ENCODE measurements around the gene NIT2.
A peak's percentile ranks its signal among the peaks of the same experiment; 100 is the strongest.
"Not testable (repeated sequence)": the region's sequence is repeated elsewhere in the genome, so short reads cannot be mapped to it uniquely, and the experiment has no call there.

NIT2 gene

DNA sequence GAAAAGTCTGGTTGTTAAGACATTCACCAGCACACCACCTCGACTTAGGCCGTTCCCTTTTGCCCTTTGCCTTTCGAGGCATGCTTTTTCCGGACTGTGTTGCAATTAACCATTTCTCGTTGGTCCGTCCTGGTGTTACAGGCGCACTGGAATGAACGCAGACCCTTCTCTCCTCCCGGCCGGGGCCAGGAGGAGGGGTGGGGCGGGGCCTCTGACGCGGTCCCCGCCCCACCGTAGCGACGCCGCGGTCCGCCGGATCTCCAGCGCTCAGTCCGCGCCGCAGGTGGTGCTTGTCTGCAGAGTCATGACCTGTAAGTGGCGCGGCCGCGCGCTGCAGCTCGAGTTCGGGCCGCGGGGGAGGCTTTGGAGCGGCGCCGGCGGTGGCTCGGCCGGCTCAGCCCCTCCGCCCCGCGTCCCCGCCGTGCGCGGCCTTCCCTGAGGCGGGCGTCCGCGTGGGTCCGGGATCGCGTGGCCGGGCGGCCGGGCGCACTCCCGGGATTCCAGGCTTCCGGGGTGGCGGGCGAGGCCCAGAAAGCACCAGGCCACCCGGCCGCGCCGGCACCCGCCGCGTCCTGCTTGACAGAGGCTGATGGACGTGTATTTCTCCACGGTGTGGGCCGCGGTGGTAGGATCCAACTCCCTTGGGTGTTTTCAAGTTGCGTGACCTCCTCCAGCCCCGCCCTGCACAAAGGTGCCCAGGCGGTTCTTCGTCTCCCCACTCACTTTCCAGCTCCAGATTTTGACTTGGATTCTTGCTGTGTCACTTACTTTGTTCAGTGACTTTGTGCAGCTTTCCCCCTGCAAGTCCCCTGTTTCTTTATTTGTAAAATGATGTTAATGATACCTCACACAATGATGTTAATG is at the start of gene NIT2:
Gene NIT2, plus strand, starts transcription at position 270 of the 864 bp plus-strand sequence. Its CDS starts 35 bp downstream, at position 305.
- peak; percentile 41 for DNase-seq

DNA sequence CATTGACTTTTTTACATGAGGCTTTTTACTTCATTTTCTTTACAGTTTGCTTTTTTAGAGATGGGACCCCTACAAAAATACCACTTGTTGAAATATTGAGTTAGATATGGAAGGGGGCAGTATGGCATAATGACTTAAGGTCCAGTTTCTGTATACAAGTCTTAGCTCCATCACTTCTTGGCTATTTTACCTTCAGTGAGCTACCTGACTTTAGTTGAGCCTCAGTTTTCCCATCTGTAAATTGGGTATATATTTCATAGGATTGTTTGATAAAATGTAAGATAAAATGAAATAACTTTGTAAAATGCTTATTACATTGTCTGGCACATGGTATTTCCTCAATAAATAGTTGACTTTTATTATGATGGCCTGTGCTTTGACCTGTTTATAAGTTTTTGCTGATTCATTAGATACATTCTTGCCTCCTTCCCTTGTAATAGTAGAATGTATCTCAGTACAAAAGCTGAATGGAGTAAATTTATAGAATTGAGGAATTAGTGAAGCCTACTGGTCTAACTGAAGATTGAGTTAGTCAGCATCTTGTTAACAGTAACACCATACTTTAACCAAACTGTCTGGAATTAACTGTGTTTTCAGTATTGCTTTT is 46.2 kb upstream of the NIT2 start:
- no peak for DNase-seq

DNA sequence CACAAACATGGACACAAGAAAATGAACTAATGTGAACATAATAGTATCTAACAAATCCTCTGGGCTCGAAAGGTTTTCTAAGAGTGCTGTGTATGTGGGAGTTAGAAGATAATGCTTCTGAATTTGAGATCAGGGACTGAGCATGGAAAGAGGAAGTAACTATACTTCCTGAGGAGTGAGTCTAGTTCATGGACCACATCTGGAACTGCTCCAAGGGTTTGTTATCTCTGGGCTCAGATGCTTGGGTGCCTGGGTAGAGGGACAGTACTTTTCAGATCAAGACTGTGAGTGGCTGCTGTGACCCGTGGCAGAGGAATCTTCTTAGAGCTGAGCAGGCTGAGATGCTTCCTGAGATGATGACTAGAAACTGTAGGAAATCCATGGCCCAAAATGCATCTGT is 45.2 kb upstream of the NIT2 start:
- no peak for DNase-seq

GRCh38 chr3:100295089-100295488 is 39.5 kb upstream of the NIT2 start:
- no peak for DNase-seq

DNA sequence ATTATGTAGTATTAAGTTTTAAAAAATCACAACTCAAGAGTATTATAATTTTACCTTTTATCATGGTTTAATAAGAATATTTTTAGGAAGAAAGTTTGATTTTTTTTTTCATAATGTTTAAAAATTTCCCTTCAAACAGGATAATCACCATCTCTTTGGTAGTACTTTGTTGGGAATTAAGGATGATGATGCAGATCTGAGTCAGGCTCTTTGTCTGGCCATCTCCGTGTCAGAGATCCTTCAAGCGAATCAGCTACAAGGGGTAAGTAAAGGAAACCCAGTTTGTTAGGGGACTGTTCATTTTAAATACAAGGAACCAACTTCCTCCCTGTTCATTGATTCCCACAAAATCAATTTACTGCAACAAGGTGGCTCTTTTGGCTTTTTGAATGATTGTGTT is 36.8 kb upstream of the NIT2 start:
- DNase-seq = no peak

GRCh38 chr3:100299016-100299415 is 35.5 kb upstream of the NIT2 start:
- no peak for DNase-seq

DNA sequence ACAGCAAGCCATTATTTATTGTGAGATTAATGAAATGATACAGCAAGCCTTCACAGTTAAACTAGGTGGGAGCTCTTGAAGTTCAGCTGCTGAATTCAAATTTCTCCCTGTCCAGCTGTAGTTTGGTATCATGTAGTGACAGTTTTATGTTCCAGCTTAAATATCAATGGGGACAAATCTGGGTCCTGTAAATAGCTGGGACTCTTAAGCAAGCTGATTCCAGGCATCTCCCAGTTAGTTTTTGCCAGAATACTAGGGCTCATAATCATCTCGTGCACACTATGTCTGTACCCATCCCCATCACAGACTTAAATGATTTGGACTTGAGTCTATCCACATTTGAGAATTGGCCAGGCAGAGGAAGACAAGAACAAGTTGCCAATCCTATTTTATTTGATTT is 27.9 kb upstream of the NIT2 start:
- no peak for DNase-seq

- DNase-seq = no peak
Observed at GRCh38 chr3:100310355-100310965, 24.1 kb upstream of the NIT2 start.

DNA sequence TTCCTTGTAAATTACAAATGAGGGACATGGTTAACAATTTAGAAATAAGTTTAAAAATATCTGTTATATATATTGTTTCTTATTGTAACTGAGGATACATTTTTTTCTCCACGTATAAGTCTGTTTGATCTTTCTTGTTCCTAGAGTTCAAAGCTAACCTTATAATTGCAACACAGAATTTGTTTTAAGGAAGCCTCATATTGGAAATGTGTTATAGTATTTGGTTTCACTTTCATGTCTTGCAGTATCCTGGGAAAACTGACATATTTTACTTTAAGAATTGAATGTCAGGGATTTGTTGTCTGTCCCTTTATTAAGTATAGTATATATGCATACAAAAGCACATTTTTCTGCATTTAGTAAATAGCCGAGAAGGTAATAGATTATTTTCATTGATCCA is 23.5 kb upstream of the NIT2 start:
- DNase-seq = no peak

- no peak for DNase-seq
Observed at GRCh38 chr3:100316641-100317069, 17.9 kb upstream of the NIT2 start.

GRCh38 chr3:100317912-100318311 is 16.6 kb upstream of the NIT2 start:
- no peak for DNase-seq

GRCh38 chr3:100319951-100320350 is 14.6 kb upstream of the NIT2 start:
- no peak for DNase-seq

- no peak for DNase-seq
Observed at GRCh38 chr3:100324044-100324443, 10.5 kb upstream of the NIT2 start.

GRCh38 chr3:100325827-100326226 is 8.7 kb upstream of the NIT2 start:
- DNase-seq = no peak

DNA sequence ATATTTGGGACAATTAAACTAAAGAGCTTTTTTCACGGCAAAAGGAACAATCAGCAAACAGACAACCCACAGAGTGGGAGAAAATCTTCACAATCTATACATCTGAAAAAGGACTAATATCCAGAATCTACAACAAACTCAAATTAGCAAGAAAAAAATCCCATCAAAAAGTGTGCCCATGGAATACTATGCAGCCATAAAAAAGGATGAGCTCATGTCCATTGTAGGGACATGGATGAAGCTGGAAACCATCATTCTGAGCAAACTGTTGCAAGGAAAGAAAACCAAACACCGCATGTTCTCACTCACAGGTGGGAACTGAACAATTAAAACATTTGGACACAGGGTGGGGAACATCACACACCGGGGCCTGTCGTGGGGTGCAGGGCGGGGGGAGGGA is 7.2 kb upstream of the NIT2 start:
- not testable (repeated sequence) for DNase-seq

- DNase-seq = peak; percentile 2
Observed at GRCh38 chr3:100329800-100330489, 4.6 kb upstream of the NIT2 start.

- DNase-seq = no peak
Observed at GRCh38 chr3:100330651-100331050, 3.9 kb upstream of the NIT2 start.

GRCh38 chr3:100331660-100332059 is 2.9 kb upstream of the NIT2 start:
- DNase-seq = no peak

DNA sequence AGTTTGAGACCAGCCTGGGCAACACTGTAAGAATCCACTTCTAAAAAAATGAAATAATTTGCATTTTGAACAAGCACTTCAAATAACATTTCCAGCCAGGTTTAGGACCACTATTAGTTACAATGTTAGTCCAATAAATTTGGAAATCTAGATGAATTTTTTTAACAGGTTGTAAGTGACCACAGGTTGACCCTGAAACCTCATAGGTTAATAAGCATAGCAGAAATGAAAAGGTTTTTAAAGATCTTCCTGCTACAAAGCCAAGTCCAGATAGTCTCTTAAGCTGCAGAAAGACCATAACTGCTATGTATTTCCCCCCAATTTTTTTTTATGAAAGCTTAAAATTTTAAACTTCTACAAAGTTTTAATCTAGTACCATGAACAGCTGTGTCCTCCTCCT is 1.5 kb upstream of the NIT2 start:
- DNase-seq = no peak

GRCh38 chr3:100333970-100334487 is 528 bp upstream of the NIT2 start:
- no peak for DNase-seq

DNA sequence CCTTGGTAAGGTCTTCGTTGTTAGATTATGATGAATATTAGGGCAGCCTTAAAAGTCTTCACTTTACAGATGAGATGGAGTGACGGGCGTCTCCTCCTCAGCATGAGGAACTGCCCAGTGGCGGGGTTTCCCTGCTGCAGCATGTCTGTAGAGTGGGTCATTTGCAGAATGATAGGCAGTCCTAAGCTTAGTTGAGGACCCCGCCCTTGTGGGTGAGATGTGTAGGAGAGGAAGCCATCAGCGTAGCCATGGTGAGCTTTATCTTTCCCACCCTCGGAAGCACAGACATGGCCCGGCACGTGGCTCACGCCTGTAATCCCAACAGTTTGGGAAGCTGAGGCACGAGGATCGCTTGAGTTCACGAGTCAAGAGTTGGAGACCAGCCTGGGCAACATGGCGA is 877 bp downstream of the NIT2 start:
- no peak for DNase-seq

GRCh38 chr3:100336229-100336628 is 1.7 kb downstream of the NIT2 start:
- not testable (repeated sequence) for DNase-seq

- no peak for DNase-seq
Observed at GRCh38 chr3:100338911-100339310, 4.4 kb downstream of the NIT2 start.
